Activated CD8-positive, alpha-beta T cell treated with anti-CD3 and anti-CD28 coated beads for 36 hours (primary cell): ENCODE measurements around the gene PLIN3. TPM values are rescaled to one million over a fixed set of nuclear protein-coding genes. Genes with fewer than 3 reads are reported as not detected.
"Not testable (repeated sequence)": the region's sequence is repeated elsewhere in the genome, so short reads cannot be mapped to it uniquely, and the experiment has no call there.

Experiments
- ATAC-seq: fragments of 200-7000 bp; cut with Tn5 transposase; one replicate; pipeline ENCODE4 v1.10.0; 2021; ENCODE audit warnings: mild to moderate bottlenecking, moderate library complexity
- CTCF ChIA-PET: fragments of 350-600 bp; sonication (Branson Sonifier 250); formaldehyde crosslinking; loops from one replicate; lab custom pipeline; 2021; ENCODE audit warnings: antibody characterized with exemption; lab: Charles Lee
- POLR2A ChIA-PET: fragments of 350-600 bp; sonication (Branson Sonifier 250); formaldehyde crosslinking; loops from one replicate; lab custom pipeline; 2021; ENCODE audit warnings: antibody characterized with exemption; lab: Charles Lee
- DNase-seq: peaks from one replicate; pipeline ENCODE4 v3.0.0-alpha.2; 2020
- H3K27ac Mint-ChIP-seq: one replicate; pipeline ENCODE4 v1.8.0; 2021; ENCODE audit warnings: mild to moderate bottlenecking, mixed read lengths
- H3K27me3 Mint-ChIP-seq: one replicate; pipeline ENCODE4 v1.8.0; 2021; ENCODE audit warnings: mixed read lengths
- H3K36me3 Mint-ChIP-seq: one replicate; pipeline ENCODE4 v1.8.0; 2021; ENCODE audit warnings: low read depth, mixed read lengths
- H3K4me1 Mint-ChIP-seq: one replicate; pipeline ENCODE4 v1.8.0; 2021; ENCODE audit warnings: low read depth, mixed read lengths
- H3K4me3 Mint-ChIP-seq: one replicate; pipeline ENCODE4 v1.8.0; 2021; ENCODE audit warnings: mild to moderate bottlenecking, moderate library complexity, mixed read lengths
- H3K9me3 Mint-ChIP-seq: one replicate; pipeline ENCODE4 v1.8.0; 2021; ENCODE audit warnings: mixed read lengths
- CTCF ChIP-seq: fragments of 200-600 bp; IDR thresholded peaks from one replicate; pipeline ENCODE4 v1.8.0; 2022; ENCODE audit warnings: antibody characterized with exemption, mild to moderate bottlenecking
- intact Hi-C: fragments of 100-400 bp; cut with micrococcal nuclease; formaldehyde crosslinking; loops from one replicate; pipeline ENCODE4 v1.10.0; 2022
- total RNA-seq, 2 experiments: library from RNA; stranded (reverse); gene quantifications; one replicate each; pipeline ENCODE4 v1.2.3, GENCODE V29; 2021

Gene PLIN3
- total RNA-seq, 2 experiments from 2014 or later, result 15.5 to 23.5 TPM

GRCh38 chr19:4823577-4823976 lies 43.9 kb downstream of the PLIN3 start:
- Mint-ChIP-seq H3K27me3 (no peaks in the 10 kb centered on the region), H3K4me3 (no peak overlapping the region), H3K27ac (no peak overlapping the region), H3K9me3 (no peaks in the 10 kb centered on the region), H3K36me3 (peaks cover 8% of the 10 kb centered on the region), H3K4me1 (peaks cover 1% of the 10 kb centered on the region)
- ChIA-PET CTCF (interaction anchor here (1.9 to 6.9 kb wide), 4 partner anchors 14 to 208 kb away, joined by 4 to 62 read pairs (median 10); no protein-coding TSS in a partner anchor), POLR2A (interaction anchor here (0.7 kb wide), 1 partner anchor 16 kb away, joined by 3 read pairs; no protein-coding TSS in a partner anchor)
- DNase-seq (no peak), ATAC-seq (no peak)
- intact Hi-C loops, result no loop called here
- no peak for TF ChIP-seq CTCF

GRCh38 chr19:4822354-4822753 lies 45.1 kb downstream of the PLIN3 start:
- peaks cover 13% of the 10 kb centered on the region for H3K36me3 Mint-ChIP-seq
- POLR2A ChIA-PET, result not testable (repeated sequence)

GRCh38 chr19:4821265-4821664 lies 46.2 kb downstream of the PLIN3 start:
- CTCF ChIA-PET, result interaction anchor here (1.0 kb wide), 1 partner anchor 11 kb away, joined by 3 read pairs; no protein-coding TSS in a partner anchor
- no peak for TF ChIP-seq CTCF
- no peak overlapping the region for H3K4me3 Mint-ChIP-seq
- ATAC-seq (no peak), DNase-seq (no peak)
- intact Hi-C loops, result no loop called here
- peaks cover 22% of the 10 kb centered on the region for H3K36me3 Mint-ChIP-seq
- POLR2A ChIA-PET, result no interaction called here
- H3K9me3 Mint-ChIP-seq, result no peaks in the 10 kb centered on the region
- no peaks in the 10 kb centered on the region for H3K4me1 Mint-ChIP-seq
- H3K27ac Mint-ChIP-seq, result no peak overlapping the region
- H3K27me3 Mint-ChIP-seq, result no peaks in the 10 kb centered on the region

More at GRCh38 chr19:4822354-4822753, 45.1 kb downstream of the PLIN3 start:
- DNase-seq, H3K4me1 Mint-ChIP-seq, ATAC-seq, H3K27ac Mint-ChIP-seq, intact Hi-C loops, H3K9me3 Mint-ChIP-seq, H3K4me3 Mint-ChIP-seq, H3K27me3 Mint-ChIP-seq: not testable (repeated sequence)
- CTCF ChIA-PET, result interaction anchor here (1.2 to 6.9 kb wide), 7 partner anchors 9 to 209 kb away, joined by 3 to 62 read pairs (median 5); partner anchors contain the start of genes FEM1A and TICAM1

- H3K27ac Mint-ChIP-seq, result no peak overlapping the region
- ATAC-seq (no peak), DNase-seq (no peak)
- TF ChIP-seq CTCF, result no peak
- H3K9me3 Mint-ChIP-seq, result no peaks in the 10 kb centered on the region
- ChIA-PET CTCF (interaction anchor here (1.3 to 3.2 kb wide), 7 partner anchors 8 to 214 kb away, joined by 3 to 15 read pairs (median 5); no protein-coding TSS in a partner anchor), POLR2A (interaction anchor here (0.6 to 1.7 kb wide), 3 partner anchors 13 to 152 kb away, joined by 3 to 4 read pairs (median 4); no protein-coding TSS in a partner anchor)
- H3K27me3 Mint-ChIP-seq, result no peaks in the 10 kb centered on the region
- H3K4me3 Mint-ChIP-seq, result no peak overlapping the region
- peaks cover 29% of the 10 kb centered on the region for H3K36me3 Mint-ChIP-seq
- peaks cover 10% of the 10 kb centered on the region for H3K4me1 Mint-ChIP-seq
- intact Hi-C loops, result no loop called here
Observed at GRCh38 chr19:4817467-4818277, 49.8 kb downstream of the PLIN3 start.

GRCh38 chr19:4816950-4817278 lies 50.6 kb downstream of the PLIN3 start:
- ATAC-seq (no peak), DNase-seq (no peak)
- Mint-ChIP-seq H3K4me1 (peaks cover 10% of the 10 kb centered on the region), H3K4me3 (no peak overlapping the region), H3K27me3 (no peaks in the 10 kb centered on the region), H3K36me3 (peaks cover 28% of the 10 kb centered on the region), H3K9me3 (no peaks in the 10 kb centered on the region), H3K27ac (no peak overlapping the region)
- POLR2A ChIA-PET, result interaction anchor here (1.2 kb wide), 1 partner anchor 14 kb away, joined by 4 read pairs; no protein-coding TSS in a partner anchor
- TF ChIP-seq CTCF, result no peak
- CTCF ChIA-PET, result interaction anchor here (1.2 to 3.2 kb wide), 6 partner anchors 13 to 214 kb away, joined by 3 to 15 read pairs (median 4); no protein-coding TSS in a partner anchor
- intact Hi-C loops, result no loop called here
